OCI-LY7 (cell line): ENCODE results near the gene POLQ. TPM values are rescaled to one million over a fixed set of nuclear protein-coding genes. Genes with fewer than 3 reads are reported as not detected.
"Not testable (repeated sequence)": the region's sequence is repeated elsewhere in the genome, so short reads cannot be mapped to it uniquely, and the experiment has no call there.

Experiments
- BruUV-seq: library from RNA; stranded (reverse); fragments of 400-500 nt; replicated peaks from 2 replicates; lab custom pipeline; 2021; lab: Mats Ljungman, UMichigan
- CTCF ChIA-PET: fragments of 300-600 bp; sonication (Branson Sonifier 250); formaldehyde crosslinking; loops from one replicate; lab custom pipeline; 2022; ENCODE audit warnings: antibody characterized with exemption; ENCODE audit not compliant: unreplicated experiment; lab: Charles Lee
- POLR2A ChIA-PET: fragments of 300-600 bp; sonication (Branson Sonifier 250); formaldehyde crosslinking; loops from one replicate; lab custom pipeline; 2022; ENCODE audit warnings: antibody characterized with exemption; lab: Charles Lee
- DNase-seq: peaks from one replicate; pipeline ENCODE4 v3.0.0-alpha.2; 2015; ENCODE audit warnings: low spot score
- H2AFZ ChIP-seq: fragments of 200-600 bp; sonication (generic), shearing (Covaris generic); 2 replicates; pipeline ENCODE4 v1.6.1; 2014; ENCODE audit warnings: mild to moderate bottlenecking, antibody characterized with exemption, low read length, moderate library complexity
- H3K27ac ChIP-seq: fragments of 200-600 bp; sonication (generic); 2 replicates; pipeline ENCODE4 v1.5.1; 2014; ENCODE audit warnings: mixed run types, low read depth, mild to moderate bottlenecking, moderate library complexity, low read length, inconsistent platforms; ENCODE audit not compliant: poor library complexity, severe bottlenecking
- H3K36me3 ChIP-seq: fragments of 200-600 bp; sonication (generic); 2 replicates; pipeline ENCODE4 v1.6.1; 2014; ENCODE audit warnings: mild to moderate bottlenecking, antibody characterized with exemption, low read length, moderate library complexity, mixed read lengths; ENCODE audit not compliant: insufficient read depth
- H3K4me1 ChIP-seq: fragments of 200-600 bp; sonication (generic); 2 replicates; pipeline ENCODE4 v1.5.1; 2014; ENCODE audit warnings: mild to moderate bottlenecking, low read length; ENCODE audit not compliant: insufficient read depth, poor library complexity, severe bottlenecking
- H3K4me2 ChIP-seq: fragments of 200-600 bp; sonication (generic); 2 replicates; pipeline ENCODE4 v1.6.1; 2014; ENCODE audit warnings: mild to moderate bottlenecking, low read length
- H3K4me3 ChIP-seq: fragments of 200-600 bp; sonication (generic); 2 replicates; pipeline ENCODE4 v1.5.1; 2014; ENCODE audit warnings: mild to moderate bottlenecking, low read depth, low read length; ENCODE audit not compliant: poor library complexity, severe bottlenecking
- H3K79me2 ChIP-seq: fragments of 200-600 bp; sonication (generic); 2 replicates; pipeline ENCODE4 v1.6.1; 2016; ENCODE audit warnings: low read depth, mild to moderate bottlenecking, low read length, moderate library complexity, mixed read lengths; ENCODE audit not compliant: insufficient read depth
- H3K9me2 ChIP-seq: fragments of 200-600 bp; sonication (generic); 2 replicates; pipeline ENCODE4 v1.6.1; 2016; ENCODE audit warnings: mild to moderate bottlenecking, low read length, mixed read lengths; ENCODE audit not compliant: insufficient read depth
- H3K9me3 ChIP-seq: fragments of 200-600 bp; sonication (generic); 2 replicates; pipeline ENCODE4 v1.6.1; 2014; ENCODE audit warnings: mild to moderate bottlenecking, mixed run types, low read length, mixed read lengths
- H4K20me1 ChIP-seq: fragments of 200-600 bp; sonication (generic); 2 replicates; pipeline ENCODE4 v1.6.1; 2014; ENCODE audit warnings: mild to moderate bottlenecking, antibody characterized with exemption, low read length, moderate library complexity, mixed read lengths; ENCODE audit not compliant: insufficient read depth
- EZH2phosphoT487 ChIP-seq: fragments of 200-600 bp; sonication (generic); IDR thresholded peaks from 2 replicates; pipeline ENCODE4 v1.6.1; 2018; ENCODE audit warnings: low read depth, borderline replicate concordance, mild to moderate bottlenecking, mixed run types, antibody characterized with exemption, low read length, moderate library complexity, mixed read lengths
- intact Hi-C: fragments of 100-400 bp; cut with micrococcal nuclease; formaldehyde crosslinking; loops from one replicate; pipeline ENCODE4 v1.10.0; 2022; ENCODE audit not compliant: unreplicated experiment
- total RNA-seq, 2 experiments: library from RNA; depleted of rRNA in 1 of 2; stranded (reverse); fragments of >200 nt in 1 of 2; shearing (Covaris generic) in 1 of 2; gene quantifications; 2 replicates each; pipeline ENCODE4 v1.2.3, GENCODE V29; 2014 to 2022
- TF ChIP-seq, protein P1 (sequence below): fragments of 200-600 bp; sonication (generic); conservative IDR thresholded peaks from 2 replicates; pipeline ENCODE4 v1.5.1; 2014; ENCODE audit warnings: mild to moderate bottlenecking, antibody characterized with exemption, low read length, moderate library complexity, mixed read lengths

POLQ gene
- total RNA-seq, 2 experiments from 2014 or later: 50.9 to 61.1 TPM

DNA sequence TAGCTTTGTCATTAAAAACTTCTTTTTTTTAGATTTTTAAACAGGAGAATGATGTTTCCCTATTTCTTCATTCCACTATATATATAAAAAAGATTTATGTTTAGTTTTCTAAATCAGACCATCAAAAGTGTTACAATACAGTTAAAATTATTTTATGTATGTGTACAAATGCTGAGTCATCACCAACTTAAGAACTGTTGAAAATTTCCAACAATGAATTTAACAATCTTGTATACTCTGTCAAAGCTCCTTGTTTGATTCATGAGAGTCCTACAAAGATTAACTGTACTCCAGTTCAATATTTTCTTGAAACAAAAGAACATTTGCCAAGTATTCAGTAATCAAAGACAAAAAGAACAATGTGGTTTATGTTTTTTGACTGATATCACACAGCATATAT, 82.0 kb downstream of the POLQ start:
- DNase-seq: no peak
- Histone ChIP-seq H3K9me3 (peaks cover 7% of the 10 kb centered on the region; the same call in 1 of the 2 replicates), H4K20me1 (no peaks in the 10 kb centered on the region), H3K9me2 (no peaks in the 10 kb centered on the region), H3K79me2 (no peaks in the 10 kb centered on the region), H3K27ac (no peak overlapping the region), H3K4me2 (no peak overlapping the region), H3K4me1 (no peaks in the 10 kb centered on the region), H2AFZ (no peak overlapping the region), H3K36me3 (peaks cover 97% of the 10 kb centered on the region), H3K4me3 (no peak overlapping the region)
- POLR2A ChIA-PET: interaction anchor here (0.7 kb wide), 1 partner anchor 32 kb away, joined by 3 read pairs; no protein-coding TSS in a partner anchor
- CTCF ChIA-PET: no interaction called here
- TF ChIP-seq, protein P1, sequence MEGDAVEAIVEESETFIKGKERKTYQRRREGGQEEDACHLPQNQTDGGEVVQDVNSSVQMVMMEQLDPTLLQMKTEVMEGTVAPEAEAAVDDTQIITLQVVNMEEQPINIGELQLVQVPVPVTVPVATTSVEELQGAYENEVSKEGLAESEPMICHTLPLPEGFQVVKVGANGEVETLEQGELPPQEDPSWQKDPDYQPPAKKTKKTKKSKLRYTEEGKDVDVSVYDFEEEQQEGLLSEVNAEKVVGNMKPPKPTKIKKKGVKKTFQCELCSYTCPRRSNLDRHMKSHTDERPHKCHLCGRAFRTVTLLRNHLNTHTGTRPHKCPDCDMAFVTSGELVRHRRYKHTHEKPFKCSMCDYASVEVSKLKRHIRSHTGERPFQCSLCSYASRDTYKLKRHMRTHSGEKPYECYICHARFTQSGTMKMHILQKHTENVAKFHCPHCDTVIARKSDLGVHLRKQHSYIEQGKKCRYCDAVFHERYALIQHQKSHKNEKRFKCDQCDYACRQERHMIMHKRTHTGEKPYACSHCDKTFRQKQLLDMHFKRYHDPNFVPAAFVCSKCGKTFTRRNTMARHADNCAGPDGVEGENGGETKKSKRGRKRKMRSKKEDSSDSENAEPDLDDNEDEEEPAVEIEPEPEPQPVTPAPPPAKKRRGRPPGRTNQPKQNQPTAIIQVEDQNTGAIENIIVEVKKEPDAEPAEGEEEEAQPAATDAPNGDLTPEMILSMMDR: no peak
- TF ChIP-seq EZH2phosphoT487: no peak
- intact Hi-C loops: no loop called here
- BruUV-seq: no TSS peak

DNA sequence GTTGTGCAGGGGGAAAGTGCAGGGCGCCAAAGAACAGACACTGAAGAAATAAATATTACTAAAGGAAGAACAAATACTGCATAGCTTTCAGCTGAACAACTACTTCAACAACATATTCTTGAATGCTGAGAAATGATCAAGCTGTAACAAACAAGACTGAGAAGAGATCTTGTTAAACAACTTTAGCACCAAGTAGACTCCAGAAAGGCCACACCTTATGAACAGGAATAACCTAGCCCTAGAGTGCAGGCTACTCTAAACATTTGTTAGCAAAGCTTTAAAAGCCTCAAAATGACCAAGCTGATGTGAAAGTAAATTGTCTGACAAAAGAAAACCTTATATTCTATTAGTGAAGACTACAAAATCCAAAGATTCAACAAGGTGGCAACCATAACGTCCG, 83.2 kb downstream of the POLQ start:
- DNase-seq: no peak

DNA sequence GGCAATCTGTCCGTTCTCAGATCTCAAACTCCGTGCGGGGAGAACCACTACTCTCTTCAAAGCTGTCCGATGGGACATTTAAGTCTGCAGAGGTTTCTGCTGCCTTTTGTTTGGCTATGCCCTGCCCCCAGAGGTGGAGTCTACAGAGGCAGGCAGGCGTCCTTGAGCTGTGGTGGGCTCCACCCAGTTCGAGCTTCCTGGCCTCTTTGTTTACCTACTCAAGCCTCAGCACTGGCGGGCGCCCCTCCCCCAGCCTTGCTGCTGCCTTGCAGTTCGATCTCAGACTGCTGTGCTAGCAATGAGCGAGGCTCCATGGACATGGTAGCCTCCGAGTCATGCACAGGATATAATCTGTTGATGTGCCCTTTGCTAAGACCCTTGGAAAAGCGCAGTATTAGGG, 94.0 kb downstream of the POLQ start:
- peaks cover 59% of the 10 kb centered on the region for H3K36me3 ChIP-seq
- BruUV-seq, DNase-seq, H3K9me3 ChIP-seq, POLR2A ChIA-PET, H3K4me2 ChIP-seq, H3K9me2 ChIP-seq, intact Hi-C loops, H3K4me1 ChIP-seq, H2AFZ ChIP-seq, H4K20me1 ChIP-seq, H3K27ac ChIP-seq, H3K79me2 ChIP-seq, H3K4me3 ChIP-seq: not testable (repeated sequence)
- CTCF ChIA-PET: interaction anchor here (1.6 kb wide), 1 partner anchor 8 kb away, joined by 4 read pairs; no protein-coding TSS in a partner anchor

More for the DNA sequence above, 83.2 kb downstream of the POLQ start:
- no peaks in the 10 kb centered on the region for H4K20me1 ChIP-seq
- intact Hi-C loops: no loop called here
- no peak overlapping the region for H3K4me3 ChIP-seq
- peaks cover 91% of the 10 kb centered on the region for H3K36me3 ChIP-seq
- POLR2A ChIA-PET: interaction anchor here (0.6 to 1.0 kb wide), 2 partner anchors 24 to 345 kb away, joined by 3 read pairs; no protein-coding TSS in a partner anchor
- H3K4me2 ChIP-seq: no peak overlapping the region
- H2AFZ ChIP-seq: no peak overlapping the region
- no peak overlapping the region for H3K27ac ChIP-seq
- CTCF ChIA-PET: no interaction called here
- peaks cover 10% of the 10 kb centered on the region; the same call in 1 of the 2 replicates for H3K9me3 ChIP-seq
- no peaks in the 10 kb centered on the region for H3K79me2 ChIP-seq
- TF ChIP-seq EZH2phosphoT487: no peak
- TF ChIP-seq, protein P1: no peak
- BruUV-seq: no TSS peak
- no peaks in the 10 kb centered on the region for H3K4me1 ChIP-seq
- no peaks in the 10 kb centered on the region for H3K9me2 ChIP-seq
